Activated T-helper 1 cell treated with anti-CD3 and anti-CD28 coated beads, Interleukin-2, amount 50 U/mL, for 16 hours (primary cell): ENCODE results near the gene PIAS4.
A peak's percentile ranks its signal among the peaks of the same experiment; 100 is the strongest.
"Not testable (repeated sequence)": the region's sequence is repeated elsewhere in the genome, so short reads cannot be mapped to it uniquely, and the experiment has no call there.

Source experiments
- DNase-seq, 2 donors: peaks; one replicate each; pipeline ENCODE4 v3.0.0-alpha.2; 2020; ENCODE audit warnings: low read depth in 1 of 2, low spot score in 1 of 2

Gene PIAS4

GRCh38 chr19:4007021-4007835, at the start of gene PIAS4:
TSS of gene PIAS4 (plus strand) at chr19:4007736. CDS start at chr19:4007761, 25 bp downstream.
- peak; percentile 93 to 97 for DNase-seq

DNA sequence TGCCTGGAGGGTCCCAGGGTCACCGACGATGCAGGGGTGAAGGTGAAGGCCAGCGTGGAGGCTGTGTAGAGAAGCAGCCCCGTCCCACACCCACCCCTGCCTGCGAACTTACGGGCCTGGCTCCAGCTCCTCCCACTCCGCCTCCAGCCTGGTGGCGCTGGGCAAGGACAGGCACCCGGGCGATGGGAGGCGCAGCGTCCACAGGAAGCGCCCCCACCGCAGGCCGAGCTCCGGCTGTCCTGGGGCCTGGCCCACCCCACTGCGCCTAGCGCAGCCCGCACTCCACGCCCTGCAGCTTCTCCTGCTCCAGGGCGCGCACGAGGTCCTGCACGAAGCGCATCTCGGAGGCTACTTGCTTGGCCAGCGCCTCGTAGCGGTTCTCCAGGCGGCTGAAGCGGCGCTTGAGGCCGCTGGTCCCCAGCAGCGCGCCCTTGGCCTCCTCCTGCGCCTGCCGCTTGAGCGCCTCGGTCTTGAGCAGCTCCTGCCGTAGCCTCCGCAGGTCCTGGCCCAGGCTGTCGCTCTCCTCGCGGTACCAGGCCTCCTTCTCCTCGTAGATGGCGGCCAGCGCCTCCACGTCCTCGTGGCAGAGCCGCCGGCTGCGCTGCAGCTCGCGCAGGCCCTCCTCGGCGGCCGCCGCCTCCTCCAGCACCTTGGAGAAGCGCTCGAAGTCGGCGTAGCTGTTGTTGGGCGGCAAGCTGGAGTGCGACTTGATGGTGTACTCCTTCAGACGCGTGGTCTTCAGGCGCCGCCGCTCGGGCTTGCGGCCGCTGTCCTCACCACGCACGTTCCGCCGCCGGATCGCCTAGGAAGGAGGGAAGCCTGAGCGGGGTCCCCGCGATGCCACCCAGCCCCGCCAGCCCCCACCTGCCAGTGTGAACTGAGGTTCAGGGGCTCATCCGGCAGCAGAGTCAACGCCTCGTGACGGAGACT, 48.4 kb upstream of the PIAS4 start:
- DNase-seq = no peak

GRCh38 chr19:3959766-3960131, 47.8 kb upstream of the PIAS4 start:
- no peak for DNase-seq

- no peak for DNase-seq
These were observed 46.5 kb upstream of the PIAS4 start for GRCh38 chr19:3961007-3961406.

DNA sequence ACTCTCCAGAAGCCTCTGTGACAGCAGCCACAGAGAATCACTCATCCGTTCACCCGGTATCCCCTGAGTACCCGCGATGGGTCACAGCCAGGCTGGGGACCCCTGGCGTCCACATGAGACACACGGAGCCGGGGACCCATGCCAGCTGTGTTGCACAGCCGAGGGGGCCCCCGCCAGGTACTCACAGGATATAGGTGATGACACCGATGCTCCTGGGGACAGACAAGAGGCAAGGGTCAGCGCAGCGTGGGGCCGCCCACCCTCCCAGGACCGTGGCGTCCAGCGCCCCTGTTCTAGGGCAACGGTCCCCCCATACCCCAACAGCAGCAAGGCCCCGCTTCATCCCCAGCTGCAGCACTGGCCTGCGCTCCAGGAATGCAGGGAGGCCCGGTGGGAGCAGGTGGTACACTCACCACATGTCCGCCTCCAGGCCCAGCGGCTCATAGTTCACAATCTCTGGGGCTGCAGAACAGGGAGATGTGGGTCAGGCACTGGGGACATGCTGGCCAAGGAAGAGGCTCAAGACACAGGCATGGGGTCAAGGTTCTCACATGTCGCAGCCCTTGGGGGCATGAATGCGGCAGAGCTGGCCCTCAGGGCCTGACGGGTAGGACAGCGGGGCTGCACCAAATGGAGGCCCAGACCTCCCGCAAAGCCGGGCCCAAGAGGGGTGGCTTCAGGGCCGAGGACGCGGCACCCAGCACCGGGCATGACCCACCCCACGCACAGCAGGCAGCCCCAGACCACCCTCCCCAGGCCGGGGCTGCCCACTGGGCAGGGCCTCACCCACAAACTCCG, 43.9 kb upstream of the PIAS4 start:
- DNase-seq = no peak

GRCh38 chr19:3964256-3965194, 43.0 kb upstream of the PIAS4 start:
- no peak for DNase-seq

GRCh38 chr19:3966051-3967017, 41.2 kb upstream of the PIAS4 start:
- DNase-seq = no peak

GRCh38 chr19:3967983-3968382, 39.6 kb upstream of the PIAS4 start:
- not testable (repeated sequence) for DNase-seq

GRCh38 chr19:3968556-3969434, 38.7 kb upstream of the PIAS4 start:
- DNase-seq = no peak

GRCh38 chr19:3969435-3970312, 37.9 kb upstream of the PIAS4 start:
- no peak for DNase-seq

- DNase-seq = no peak
These were observed 37.2 kb upstream of the PIAS4 start for GRCh38 chr19:3970313-3970807.

DNA sequence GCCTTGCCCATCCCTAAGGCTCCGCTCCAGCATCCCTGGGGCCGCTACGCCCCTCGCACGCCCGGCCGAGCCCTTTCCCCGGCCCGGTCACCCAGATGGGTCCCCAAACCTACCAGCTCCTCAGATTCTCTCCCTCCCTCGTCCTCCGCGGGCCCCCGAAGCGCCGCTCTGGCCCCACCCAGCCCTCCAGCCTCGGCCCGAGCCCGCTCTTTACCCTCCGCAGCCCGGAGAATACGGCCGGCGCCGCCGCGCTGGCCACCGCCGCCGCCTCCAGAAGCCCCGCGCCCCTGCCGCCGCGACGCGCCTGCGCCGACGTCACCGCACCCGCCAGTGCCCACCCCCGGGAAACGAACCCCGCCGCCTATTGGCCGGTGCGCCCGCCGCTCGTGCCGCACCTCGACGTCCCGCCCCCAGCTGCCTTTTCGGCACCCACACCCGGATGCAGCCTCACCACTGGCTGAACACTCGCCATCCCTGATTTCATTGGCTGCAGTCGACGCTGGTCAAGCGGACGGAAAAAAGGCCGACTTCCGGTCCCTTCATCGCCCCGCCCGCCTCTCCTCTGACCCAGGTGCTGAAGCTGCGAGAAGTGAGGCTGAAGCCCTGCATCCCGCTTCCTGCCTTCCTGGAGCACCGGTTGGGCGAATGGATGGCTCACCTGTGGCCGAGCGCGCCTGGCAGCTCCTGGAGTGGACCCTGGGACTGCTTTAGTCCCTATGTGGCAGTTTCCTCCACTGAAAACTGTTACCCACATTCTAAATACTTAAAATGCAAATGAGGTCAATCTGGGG, 36.5 kb upstream of the PIAS4 start, which contains the start of gene DAPK3:
DAPK3 (minus strand) TSS at position 292 of the 791 bp plus-strand sequence. CDS start 1,364 bp downstream, outside the sequence.
- peak; percentile 76 to 88 for DNase-seq

- no peak for DNase-seq
These were observed 32.4 kb upstream of the PIAS4 start for GRCh38 chr19:3975144-3975543.

DNA sequence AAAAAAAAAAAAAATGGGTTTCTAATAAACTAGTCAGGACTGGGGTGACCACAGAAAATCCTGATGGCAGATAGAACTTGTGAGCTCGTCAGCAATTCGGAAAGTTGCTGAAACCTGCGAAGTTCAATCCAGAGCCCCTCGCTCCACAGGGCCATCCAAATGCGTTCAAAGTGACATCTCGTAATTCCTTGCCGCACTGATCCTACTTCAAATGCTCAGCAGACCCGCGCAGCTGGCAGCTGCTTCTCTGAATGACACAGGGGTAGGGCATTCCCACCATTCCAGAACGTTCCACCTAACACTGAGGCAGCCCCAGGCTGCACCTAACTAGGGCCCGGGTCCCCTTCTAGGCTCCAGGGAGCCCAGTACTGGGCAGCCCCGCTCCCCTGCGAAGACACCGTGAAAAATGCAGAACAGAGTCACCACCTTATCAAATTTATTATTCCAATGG, 31.9 kb upstream of the PIAS4 start:
- no peak for DNase-seq

- no peak for DNase-seq
These were observed 30.9 kb upstream of the PIAS4 start for GRCh38 chr19:3976495-3977241.
